ENCODE data around the gene ACER3. TPM values are rescaled to one million over a fixed set of nuclear protein-coding genes. Genes with fewer than 3 reads are reported as not detected.

ACER3 gene
- total RNA-seq, 1 experiment from 2014 or later: 31.0 TPM

DNA sequence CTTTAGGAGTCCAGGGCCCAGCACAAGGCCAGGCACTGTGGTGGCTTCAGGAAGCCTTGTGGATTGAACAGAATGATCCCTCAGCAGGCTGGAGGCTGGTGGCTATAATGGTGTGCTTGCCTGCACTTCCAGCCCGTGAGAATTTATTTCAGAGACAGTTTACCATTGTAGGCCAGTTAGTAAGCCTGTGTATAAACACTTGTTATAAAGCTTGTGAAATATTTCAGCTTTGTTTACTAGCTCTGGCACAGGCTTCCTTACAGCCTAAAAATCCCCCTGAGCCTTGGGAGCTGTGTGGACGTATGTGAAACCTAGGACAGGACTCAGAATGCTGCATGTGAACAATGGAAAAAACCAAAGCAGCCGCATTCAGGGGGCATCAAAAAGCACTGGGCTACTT is 26.6 kb upstream of the ACER3 start:
- peaks cover 19% of the 10 kb centered on the region for H3K4me1 ChIP-seq (ENCODE audit: insufficient read depth, low read length, poor library complexity, severe bottlenecking)
- ChIA-PET CTCF (interaction anchor here (1.2 kb wide), 1 partner anchor 112 kb away, joined by 3 read pairs; no protein-coding TSS in a partner anchor), POLR2A (ENCODE audit: low non-redundant PET) (no interaction called here)
- intact Hi-C loops (cut with micrococcal nuclease; ENCODE audit: unreplicated experiment): no loop called here
- no peaks in the 10 kb centered on the region for H3K27me3 ChIP-seq (replicated peaks; ENCODE audit: insufficient read depth, low read depth, low read length, poor library complexity)
- no peaks in the 10 kb centered on the region for H3K9me3 ChIP-seq (ENCODE audit: low read depth, low read length, poor library complexity, severe bottlenecking)
- no peak for TF ChIP-seq CTCF (conservative IDR thresholded peaks at IDR 0.05; ENCODE audit: low read depth, low read length)
- no peak overlapping the region for H3K27ac ChIP-seq (ENCODE audit: low read depth, low read length, poor library complexity, severe bottlenecking)
- H3K36me3 ChIP-seq (ENCODE audit: insufficient read depth, low read length, poor library complexity, severe bottlenecking): no peaks in the 10 kb centered on the region
- BruUV-seq (replicated peaks): no TSS peak
- no peak overlapping the region for H3K4me3 ChIP-seq (ENCODE audit: low read depth, low read length, poor library complexity, severe bottlenecking)
- no peak for DNase-seq (ENCODE audit: low spot score)

DNA sequence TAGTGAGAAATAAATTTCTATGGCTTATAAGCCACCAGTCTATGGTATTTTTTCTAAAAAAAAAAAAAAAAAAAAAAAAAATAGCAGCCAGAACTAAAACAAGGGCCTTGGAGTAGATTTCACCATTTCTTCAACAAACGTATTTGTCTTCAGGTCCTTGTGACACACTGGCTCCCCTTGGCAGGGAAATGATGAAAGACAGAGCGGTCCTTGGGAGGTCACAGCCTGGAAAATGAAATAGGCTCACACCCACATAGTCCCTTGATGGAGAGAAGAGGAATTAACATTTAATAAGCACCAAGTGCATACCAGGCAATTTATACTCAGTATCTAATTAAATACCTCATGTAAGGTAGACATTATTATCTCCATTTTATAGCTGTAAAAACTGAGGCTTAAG is 25.7 kb upstream of the ACER3 start:
- no peak for DNase-seq (ENCODE audit: low spot score)
- H3K4me3 ChIP-seq (ENCODE audit: low read depth, low read length, poor library complexity, severe bottlenecking): no peak overlapping the region
- TF ChIP-seq CTCF (conservative IDR thresholded peaks at IDR 0.05; ENCODE audit: low read depth, low read length) (no peak), EZH2 (IDR thresholded peaks at IDR 0.05; ENCODE audit: borderline replicate concordance, low read depth, low read length, poor library complexity, severe bottlenecking) (no peak)
- intact Hi-C loops (cut with micrococcal nuclease; ENCODE audit: unreplicated experiment): no loop called here
- H3K4me1 ChIP-seq (ENCODE audit: insufficient read depth, low read length, poor library complexity, severe bottlenecking): peaks cover 19% of the 10 kb centered on the region
- no peaks in the 10 kb centered on the region for H3K9me3 ChIP-seq (ENCODE audit: low read depth, low read length, poor library complexity, severe bottlenecking)
- no peak overlapping the region for H3K27ac ChIP-seq (ENCODE audit: low read depth, low read length, poor library complexity, severe bottlenecking)
- H3K36me3 ChIP-seq (ENCODE audit: insufficient read depth, low read length, poor library complexity, severe bottlenecking): no peaks in the 10 kb centered on the region
- POLR2A ChIA-PET (ENCODE audit: low non-redundant PET): no interaction called here
- CTCF ChIA-PET: interaction anchor here (1.2 kb wide), 1 partner anchor 113 kb away, joined by 3 read pairs; no protein-coding TSS in a partner anchor
- BruUV-seq (replicated peaks): no TSS peak
- peaks cover 3% of the 10 kb centered on the region for H3K27me3 ChIP-seq (replicated peaks; ENCODE audit: insufficient read depth, low read depth, low read length, poor library complexity)

DNA sequence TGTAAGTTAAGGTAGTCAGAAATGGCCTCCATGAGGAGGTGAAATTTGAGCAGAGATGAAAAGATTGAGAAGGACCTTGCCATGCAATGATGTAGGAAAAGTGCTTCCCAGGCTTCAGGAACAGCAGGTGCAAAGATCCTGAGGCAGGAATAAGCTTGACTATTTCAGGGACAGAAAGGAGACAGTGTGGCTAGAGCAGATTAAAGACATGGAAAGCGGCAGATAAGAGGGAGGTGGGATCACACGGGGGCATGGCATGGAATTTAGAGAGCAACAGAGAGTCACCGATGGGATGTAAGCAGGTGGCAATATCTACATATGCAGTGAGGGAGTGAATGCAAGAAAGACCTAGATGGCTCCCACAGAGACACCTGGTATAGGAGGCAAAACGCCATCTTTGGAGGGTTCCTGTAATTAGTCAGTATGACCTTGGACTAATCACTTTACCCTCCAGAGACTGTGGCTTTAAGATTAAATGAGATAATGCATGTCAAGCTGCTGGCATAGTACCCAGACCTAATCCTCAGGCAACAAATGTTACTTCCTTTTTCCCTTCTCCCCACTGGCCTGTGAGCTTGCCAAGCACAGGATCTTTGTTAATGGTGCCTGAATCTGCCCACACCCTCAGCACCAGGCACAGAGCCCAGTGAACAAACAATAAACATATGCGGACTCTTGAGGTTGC is 24.6 kb upstream of the ACER3 start:
- peak; percentile 58 for DNase-seq (ENCODE audit: low spot score)
- H3K27ac ChIP-seq (ENCODE audit: low read depth, low read length, poor library complexity, severe bottlenecking): no peak overlapping the region
- H3K4me3 ChIP-seq (ENCODE audit: low read depth, low read length, poor library complexity, severe bottlenecking): no peak overlapping the region
- no peaks in the 10 kb centered on the region for H3K36me3 ChIP-seq (ENCODE audit: insufficient read depth, low read length, poor library complexity, severe bottlenecking)
- no TSS peak for BruUV-seq (replicated peaks)
- peaks cover 4% of the 10 kb centered on the region for H3K27me3 ChIP-seq (replicated peaks; ENCODE audit: insufficient read depth, low read depth, low read length, poor library complexity)
- peaks cover 9% of the 10 kb centered on the region for H3K4me1 ChIP-seq (ENCODE audit: insufficient read depth, low read length, poor library complexity, severe bottlenecking)
- ChIA-PET POLR2A (ENCODE audit: low non-redundant PET) (no interaction called here), CTCF (interaction anchor here (0.6 to 1.1 kb wide), 2 partner anchors 84 to 102 kb away, joined by 3 read pairs; no protein-coding TSS in a partner anchor)
- intact Hi-C loops (cut with micrococcal nuclease; ENCODE audit: unreplicated experiment): no loop called here
- TF ChIP-seq EZH2 (IDR thresholded peaks at IDR 0.05; ENCODE audit: borderline replicate concordance, low read depth, low read length, poor library complexity, severe bottlenecking): no peak
- TF ChIP-seq CTCF (conservative IDR thresholded peaks at IDR 0.05; ENCODE audit: low read depth, low read length): no peak
- H3K9me3 ChIP-seq (ENCODE audit: low read depth, low read length, poor library complexity, severe bottlenecking): no peaks in the 10 kb centered on the region
